ENCODE data around the gene DDIT4L.
"Not testable (repeated sequence)": the region's sequence is repeated elsewhere in the genome, so short reads cannot be mapped to it uniquely, and the experiment has no call there.

Gene DDIT4L, protein sequence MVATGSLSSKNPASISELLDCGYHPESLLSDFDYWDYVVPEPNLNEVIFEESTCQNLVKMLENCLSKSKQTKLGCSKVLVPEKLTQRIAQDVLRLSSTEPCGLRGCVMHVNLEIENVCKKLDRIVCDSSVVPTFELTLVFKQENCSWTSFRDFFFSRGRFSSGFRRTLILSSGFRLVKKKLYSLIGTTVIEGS

DNA sequence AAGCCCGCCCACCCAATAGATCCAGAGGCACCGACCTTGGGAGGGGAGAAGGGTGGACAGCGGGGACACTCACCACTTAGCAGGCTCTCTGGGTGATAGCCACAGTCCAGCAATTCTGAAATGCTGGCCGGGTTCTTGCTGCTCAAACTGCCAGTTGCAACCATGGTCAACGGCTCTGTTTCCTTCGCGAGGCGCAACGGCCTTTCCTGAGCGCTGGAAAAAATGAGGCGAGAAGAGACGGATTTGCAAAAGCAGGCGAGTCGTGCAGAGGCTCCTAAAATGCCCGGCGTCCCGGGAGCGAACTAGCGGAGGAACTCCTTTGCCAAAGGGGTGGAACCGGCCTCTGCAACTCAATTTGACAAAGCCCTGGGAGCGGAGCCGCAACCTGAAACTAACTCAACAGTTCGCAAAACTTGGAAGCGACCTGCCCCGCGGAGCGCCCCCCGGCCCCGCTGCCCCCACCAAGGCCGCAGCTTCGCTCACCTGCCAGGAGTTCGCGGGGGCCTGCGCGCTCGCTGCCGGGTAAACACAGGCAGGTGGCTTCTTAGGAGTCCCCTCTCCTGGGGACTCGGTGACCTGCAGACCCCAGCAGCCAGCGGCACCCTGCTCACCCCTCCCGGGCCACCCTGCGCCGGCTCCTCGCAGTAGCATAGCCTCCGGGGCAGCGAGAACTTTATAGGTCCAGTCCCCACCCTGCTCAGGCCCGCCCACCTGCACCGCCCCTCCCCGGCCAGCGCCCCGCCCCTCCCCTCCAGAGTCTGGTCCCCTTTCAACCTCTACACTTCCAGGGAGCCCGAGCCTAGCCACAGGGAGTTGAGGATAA is at the start of gene DDIT4L:
TSS of gene DDIT4L (minus strand) at position 649 of the 823 bp plus-strand sequence. CDS start at position 164, 485 bp downstream.
- no peak for DNase-seq

DNA sequence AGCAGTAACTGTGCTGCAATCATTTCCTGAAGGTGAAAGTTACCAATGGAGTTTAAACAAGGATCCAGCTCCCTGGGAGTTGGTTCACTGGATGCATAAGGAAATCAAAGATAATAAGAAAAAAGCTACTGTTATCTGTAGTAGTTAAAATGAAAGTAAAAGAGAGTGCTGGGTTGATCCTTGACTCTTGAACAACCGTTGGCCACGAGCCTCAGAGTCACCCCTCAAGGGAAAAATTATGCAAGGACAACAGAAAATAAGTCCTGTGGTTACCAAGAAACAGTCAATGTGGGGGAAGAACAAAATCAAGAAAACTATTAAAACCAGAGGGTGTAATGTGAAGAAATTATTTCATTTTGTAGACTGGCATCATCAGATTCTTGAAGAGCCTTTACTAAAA is 49.7 kb upstream of the DDIT4L start:
- DNase-seq, result no peak

DNA sequence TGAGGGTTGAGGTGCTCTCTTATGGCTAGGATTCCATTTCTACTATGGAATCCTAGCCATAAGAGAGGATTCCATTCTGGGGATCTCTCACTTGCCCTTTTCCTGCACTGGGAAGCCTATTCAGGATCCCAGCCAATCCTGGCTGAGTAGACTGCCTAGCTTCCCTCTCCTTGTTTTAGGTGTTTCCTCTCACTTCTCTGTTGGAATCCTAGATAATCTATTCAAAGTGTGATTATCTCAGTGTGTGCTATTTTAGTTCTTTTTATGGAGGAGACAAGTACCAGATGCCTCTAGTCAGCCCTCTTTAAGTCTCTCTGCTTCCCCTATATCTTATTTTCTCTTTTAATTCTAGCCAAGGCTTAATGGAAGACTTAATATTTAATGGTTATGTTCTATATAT is 34.5 kb upstream of the DDIT4L start:
- no peak for DNase-seq

DNA sequence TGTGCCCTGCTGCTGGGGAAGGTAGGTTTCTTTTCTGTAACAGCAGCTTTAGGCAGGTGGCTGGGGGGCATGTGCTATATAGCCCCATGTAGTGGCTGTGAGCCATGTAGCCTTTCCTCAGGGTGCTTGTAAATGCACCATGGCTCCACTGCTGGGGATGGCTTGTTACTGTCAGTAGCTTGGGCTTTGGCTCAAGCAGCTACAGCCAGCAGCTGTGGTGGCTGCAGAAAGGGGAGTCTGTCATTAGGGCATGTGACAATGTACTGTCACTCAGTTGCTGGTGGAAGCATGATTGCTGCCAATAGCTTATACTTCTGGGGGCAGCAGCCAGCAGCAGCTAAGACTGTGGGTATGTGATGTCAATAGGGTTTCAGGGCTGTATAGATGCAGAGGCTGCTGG is 33.9 kb upstream of the DDIT4L start:
- no peak for DNase-seq

DNA sequence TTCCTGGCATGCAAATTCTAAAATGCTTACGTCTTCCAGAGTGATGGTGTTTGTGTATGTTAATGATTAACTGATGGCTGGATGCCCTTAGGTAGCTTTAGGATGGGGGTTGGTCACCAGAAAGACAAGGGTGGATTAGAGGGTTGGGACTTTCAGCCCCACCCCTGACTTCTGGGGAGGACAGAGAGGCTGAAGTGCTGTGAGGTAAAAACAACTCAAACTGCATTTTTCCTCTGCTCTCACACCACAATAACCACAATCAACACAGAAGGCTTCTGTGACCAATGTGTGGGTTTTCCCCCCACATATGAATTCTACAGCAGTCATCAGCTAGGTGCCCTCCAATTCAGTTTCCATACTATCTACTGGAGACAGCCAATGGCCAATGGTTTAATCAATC is 18.7 kb upstream of the DDIT4L start:
- DNase-seq, result no peak

DNA sequence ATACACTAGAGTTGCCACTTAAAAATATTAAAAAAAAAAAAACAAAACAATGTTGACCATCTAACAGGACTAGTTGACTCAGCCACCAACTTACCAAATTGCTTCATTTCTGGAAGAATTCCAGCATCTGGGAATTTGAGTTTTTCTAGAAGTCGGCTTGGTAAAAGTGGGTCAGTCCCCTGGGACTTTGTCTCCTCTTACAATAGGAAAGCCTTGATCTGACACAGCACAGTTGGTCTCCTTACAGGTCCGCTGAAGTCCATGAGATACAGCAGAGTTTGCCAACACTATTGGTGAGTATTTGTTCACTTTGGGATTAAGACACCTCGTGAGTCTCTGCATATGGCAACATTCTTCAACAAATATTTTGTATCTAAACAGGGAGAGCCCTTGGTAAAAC is 18.2 kb upstream of the DDIT4L start:
- no peak for DNase-seq

DNA sequence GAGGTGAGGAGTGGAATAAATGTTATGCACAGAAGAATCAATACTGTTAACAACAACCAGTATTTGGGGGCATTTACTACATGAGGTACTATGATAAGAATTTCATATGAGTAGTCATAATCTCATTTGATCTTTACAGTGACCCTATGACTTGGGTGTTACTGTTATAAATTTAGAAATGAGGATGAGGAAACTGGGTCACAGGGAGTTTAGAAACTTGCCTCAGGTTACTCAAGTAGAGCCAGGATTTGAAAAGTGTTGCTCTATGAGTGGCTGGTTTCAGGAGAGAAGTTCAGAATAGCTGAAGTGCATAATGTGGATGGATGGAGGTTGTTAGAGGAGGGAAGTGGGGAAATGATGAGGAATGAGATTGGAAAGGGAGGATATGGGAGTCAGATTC is 16.6 kb upstream of the DDIT4L start:
- no peak for DNase-seq

DNA sequence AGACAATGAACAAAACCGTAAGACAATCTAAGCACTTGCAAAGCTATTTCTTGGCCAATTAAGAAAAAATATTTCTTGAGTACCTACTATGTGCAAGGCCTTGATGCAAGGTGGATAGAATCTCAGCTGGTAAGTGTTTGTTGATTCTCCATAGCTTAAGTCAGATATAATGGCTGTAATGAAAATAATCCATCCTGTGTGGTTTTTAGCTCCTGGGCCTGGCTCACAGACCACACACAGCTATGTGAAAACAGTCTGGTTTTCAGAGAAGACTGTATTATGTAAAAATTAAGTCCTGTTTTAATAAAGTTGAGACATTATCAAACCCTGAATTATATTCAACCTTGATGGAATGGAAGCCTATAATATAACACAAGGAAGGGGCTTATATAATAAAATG is 7.8 kb upstream of the DDIT4L start:
- no peak for DNase-seq

DNA sequence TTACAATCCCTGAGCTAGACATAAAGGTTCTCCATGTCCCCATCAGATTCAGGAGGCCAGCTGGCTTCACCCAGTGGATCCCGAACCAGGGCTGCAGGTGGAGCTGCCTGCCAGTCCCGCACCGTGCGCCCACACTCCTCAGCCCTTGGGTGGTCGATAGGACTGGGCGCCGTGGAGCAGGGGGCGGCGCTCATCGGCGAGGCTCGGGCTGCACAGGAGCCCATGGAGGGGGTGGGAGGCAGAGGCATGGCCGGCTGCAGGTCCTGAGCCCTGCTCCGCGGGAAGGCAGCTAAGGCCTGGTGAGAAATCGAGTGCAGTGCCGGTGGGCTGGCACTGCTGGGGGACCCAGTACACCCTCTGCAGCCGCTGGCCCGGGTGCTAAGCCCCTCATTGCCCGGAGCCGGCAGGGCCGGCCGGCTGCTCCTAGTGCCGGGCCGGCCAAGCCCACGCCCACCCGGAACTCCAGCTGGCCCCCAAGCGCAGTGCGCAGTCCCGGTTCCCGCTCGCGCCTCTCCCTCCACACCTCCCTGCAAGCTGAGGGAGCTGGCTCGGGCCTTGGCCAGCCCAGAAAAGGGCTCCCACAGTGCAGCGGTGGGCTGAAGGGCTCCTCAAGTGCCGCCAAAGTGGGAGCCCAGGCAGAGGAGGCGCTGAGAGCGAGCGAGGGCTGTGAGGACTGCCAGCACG is 6.3 kb upstream of the DDIT4L start:
- DNase-seq, result not testable (repeated sequence)

DNA sequence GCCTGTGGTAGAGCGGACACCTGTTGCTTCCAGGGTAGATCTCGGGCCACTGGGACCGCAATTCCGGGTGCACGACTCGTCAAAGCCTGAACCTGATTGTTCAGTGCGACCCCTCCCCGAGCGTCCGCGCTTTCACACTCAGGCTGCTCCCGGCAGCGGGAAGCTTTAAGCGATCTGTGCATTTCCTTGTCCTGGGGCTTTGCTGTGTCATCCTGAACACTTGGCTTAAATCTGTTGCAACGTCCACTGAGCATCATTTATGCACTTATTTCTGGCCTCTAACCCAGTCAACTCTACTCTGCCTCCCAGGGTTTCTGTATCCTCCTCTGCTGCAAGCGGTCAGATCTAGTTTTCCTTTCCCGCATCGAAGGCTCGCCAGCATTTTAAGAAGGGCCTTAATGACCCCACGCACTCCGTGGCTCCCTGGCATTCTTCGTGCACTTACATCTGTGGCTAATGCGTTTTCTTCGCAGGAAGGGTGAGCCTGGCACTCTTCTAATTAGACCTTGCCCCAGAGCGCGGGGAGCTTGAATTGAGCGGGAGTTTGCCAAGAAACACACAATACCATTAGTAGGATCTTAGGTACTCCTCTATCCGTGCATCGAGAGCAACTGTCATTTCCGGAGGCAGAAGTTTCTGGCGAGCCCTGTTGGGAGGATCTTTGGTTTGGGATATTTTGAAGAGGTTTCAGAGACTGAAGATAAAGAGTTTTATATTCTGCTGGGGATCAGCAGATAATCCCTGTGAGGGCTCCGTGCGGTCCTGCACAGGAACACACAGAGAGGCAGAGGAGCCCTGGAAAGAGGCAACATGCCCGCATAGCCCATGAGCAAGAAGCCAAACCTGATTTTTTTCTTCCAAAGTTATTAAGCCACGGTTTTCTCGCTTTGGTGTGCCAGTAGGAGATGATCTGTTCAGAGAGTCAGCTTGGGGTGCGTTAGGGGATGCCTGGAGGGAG is 654 bp upstream of the DDIT4L start:
- no peak for DNase-seq

DNA sequence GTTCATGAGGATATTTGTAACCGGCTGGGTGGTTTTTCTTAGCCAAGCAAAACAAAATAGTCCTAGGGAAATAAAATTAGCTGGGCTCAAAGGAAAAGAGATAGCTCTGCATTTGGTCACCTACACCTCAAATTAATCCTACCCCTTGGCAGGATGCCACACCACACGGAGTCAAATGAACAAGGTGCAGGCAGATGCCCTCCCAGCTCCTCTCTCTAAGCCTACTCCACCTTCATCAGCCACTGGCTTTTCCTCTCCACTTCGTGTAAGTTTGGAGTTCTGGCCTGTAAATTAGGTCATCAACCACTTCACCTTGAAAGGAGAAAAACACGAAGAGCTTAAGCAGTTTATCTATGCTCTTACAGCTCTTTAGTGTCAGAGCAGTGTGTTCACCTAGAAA is 1.4 kb downstream of the DDIT4L start:
- DNase-seq, result no peak

DNA sequence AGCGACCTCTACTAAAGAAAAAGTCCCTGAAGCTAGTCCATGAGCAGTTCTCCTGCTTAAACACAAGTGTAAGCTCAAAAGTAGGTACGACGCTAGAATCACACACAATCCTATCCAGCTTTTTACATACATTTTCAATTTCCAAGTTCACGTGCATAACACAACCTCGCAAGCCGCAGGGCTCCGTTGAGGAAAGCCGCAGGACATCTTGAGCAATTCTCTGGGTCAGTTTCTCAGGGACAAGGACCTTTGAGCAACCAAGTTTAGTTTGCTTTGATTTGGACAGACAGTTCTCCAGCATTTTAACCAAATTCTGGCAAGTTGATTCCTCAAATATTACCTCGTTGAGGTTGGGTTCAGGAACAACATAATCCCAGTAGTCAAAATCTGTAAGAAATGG is 2.5 kb downstream of the DDIT4L start:
- DNase-seq, result no peak

DNA sequence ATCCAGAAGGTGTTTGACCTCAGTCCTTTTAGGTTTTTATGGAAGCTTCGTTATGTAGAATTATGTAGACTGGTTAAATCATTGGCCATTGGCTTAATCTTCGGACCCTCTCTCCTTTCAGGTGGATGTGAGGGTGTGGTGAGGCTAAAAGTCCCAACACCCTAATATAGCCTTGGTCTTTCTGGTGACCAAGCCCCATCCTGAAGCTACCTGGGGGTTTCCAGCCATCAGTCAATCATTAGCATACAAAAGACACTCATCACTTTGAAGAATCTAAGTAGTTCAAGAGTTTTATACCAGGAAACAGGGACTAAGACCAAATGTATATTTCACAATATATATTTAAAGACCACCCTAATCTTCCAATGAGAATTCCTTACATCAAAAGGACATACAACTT is 5.5 kb downstream of the DDIT4L start:
- DNase-seq, result no peak

DNA sequence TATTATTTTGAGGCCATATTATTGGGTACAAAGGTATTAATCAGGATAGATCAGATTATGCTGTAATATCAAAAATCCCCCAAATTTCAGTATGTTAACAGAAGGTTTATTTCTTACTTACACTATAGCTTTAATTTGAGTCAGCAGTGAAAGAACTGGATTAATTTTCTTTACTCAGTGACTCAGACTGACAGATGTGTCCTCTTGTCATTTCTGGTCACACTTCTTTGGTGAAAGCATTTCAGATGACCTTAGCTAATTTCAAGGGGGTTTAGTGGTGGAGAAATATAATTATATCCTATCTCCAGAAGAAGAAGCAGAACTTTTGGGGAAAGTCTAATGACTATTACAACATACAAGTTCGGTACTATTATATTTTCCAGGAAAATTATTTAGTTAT is 12.4 kb downstream of the DDIT4L start:
- no peak for DNase-seq

DNA sequence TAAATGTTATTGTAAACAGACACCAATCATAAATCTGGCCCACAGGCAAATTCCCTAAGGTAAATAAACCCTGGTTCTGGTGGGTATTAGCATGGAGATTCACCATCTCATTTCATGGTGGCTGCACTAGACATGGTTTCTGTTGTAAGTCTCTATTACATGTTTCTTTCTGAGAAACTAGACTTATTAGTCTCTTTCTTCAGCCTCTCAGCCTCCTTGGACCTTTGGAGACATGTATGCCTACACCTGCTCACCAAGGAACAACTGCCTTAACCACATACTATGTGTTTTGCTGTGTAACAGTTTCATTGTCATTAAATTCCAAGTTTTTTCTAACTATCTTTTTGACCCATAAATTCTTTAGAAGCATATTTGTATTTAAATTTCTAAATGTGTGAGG is 13.1 kb downstream of the DDIT4L start:
- no peak for DNase-seq

DNA sequence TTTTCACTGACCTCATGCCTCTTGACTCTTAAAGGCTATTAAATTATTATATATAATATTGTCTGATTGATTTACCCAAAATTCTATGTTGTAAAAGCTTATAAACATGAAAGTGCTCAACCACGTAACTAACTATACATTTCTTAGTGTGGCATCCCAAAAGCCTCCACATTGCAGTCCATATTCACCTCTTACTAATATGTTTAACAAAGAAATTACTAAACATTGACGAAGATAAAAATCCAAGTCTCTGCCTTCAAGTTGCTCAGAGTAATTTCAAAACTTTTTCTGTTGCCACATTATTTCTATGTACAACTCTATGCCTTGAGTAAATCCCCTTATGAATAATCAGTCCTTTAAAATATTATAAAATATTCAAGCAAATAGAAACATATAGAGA is 14.4 kb downstream of the DDIT4L start:
- no peak for DNase-seq

DNA sequence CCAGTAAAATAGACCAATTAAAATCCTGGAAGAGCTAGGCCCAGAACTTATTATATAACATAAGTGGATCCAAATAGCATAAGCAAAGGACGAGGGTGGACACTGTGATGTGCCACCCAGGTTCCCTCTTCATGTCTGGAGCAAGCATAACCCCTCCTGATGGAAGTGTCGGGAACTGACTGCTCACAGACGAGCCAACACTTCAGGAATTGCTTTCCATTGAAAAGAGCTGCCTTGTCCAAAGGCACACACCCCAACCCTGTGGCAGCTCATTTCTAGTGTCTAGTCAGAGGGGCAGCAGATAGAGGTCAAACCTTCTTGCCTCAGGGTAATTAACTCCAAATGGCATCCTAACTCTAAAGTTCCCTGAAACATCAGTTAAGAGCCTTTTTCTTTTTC is 15.3 kb downstream of the DDIT4L start:
- no peak for DNase-seq

DNA sequence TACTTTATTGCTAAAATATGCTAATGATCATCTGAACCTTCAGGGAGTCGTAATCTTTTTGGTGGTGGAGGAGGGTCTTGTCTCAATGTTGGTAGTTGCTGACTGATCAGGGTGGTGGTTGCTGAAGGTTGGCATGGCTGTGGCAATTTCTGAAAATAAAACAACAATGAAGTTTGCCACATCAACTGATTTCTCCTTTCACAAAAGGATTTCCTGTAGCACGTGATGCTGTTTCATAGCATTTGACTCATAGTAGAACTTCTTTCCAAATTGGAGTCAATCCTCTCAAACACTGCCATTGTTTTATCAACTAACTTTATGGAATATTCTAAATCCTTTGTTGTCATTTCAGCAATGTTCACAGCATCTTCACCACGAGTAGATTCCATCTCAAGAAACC is 19.3 kb downstream of the DDIT4L start:
- DNase-seq, result no peak

DNA sequence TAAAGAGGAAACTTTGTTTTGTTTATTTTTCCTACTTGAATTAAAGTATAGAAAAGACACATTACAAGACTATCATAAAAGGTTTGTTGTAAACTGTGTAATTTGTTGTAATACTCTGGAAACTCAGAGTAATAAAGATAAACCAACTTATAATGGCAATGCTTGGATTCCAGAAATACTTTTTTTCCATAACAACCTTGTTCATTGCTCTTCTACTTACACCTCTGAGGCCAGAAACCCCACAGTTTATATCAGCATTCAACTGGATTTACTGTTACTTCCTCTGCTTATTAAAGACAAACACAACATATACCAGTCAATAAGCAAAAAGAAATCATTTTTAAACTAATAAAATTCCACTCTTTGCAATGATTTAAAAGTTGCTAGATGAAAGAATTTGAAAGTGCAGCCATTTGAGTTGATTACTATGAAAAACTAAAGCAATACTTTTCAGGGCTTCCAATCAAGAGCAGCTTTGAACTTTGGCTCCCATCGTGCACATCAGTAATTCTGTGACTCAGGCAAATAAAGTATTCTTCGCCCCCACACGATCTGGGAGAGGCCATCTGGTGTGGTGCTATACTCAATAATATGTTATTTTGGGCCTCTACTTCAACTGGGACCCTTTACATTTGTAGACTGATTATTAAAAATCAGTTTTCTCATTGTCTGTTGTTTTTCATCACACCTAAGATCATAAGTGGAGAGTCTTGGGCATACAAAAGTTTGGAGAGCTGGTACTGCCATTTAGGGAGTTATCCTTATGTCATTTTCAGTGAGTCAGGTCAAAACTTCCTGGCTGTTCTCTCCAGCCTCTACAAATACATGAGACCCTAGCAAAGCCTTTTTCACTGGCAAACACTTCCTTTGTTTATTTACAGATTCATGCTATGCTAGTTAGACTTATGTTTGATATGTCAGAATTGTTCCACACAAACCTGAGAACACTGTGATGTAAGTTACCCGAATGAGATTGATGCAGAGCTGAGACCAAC is 20.5 kb downstream of the DDIT4L start:
- DNase-seq, result no peak

DNA sequence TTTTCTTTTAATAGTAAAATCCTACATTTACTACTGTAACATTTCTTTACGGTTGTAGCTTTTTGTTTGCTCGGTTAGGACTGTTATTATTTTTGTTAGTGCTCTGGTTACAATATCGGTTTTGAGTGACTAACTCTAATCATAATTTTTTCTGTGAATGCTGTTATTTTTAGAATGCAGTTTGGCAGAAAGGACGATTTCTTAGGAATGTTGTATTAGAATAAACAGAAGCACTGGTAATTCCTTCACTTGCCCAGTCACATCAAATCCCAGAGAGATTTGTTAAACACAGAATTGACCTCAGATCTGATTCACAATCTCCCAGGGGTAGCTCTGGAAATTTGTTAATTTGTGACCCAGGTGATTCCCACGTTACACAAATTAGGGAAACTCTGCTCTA is 21.7 kb downstream of the DDIT4L start:
- no peak for DNase-seq

DNA sequence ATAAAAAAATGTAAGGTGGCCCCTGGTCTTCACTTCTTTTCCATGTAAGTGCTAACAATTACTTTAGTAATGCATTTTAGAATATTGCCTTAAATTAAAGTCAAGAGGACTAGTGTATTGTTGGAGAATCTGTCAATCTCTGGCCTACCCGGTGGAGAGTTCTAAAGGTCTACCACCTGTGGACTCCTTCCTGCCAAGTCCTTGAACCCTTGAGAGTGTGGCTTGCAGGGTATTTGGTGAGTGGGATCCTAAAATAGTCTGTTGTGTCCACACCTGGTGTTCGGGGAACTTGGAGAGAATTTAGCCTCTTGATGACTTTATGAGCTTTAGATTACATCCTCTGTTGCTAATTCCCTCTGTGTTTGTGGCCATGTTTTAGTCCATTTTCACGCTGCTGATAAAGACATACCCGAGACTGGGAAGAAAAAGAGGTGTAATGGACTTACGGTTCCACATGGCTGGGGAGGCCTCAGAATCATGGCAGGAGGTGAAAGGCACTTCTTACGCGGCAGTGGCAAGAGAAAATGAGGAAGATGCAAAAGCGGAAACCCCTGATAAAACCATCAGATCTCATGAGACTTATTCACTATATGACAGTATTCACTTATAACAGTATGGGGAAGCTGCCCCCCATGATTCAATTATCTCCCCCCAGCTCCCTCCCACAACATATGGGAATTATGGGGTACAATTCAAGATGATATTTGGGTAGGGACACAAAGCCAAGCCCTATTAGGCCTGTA is 23.8 kb downstream of the DDIT4L start:
- DNase-seq, result no peak
